Right renal cortex interstitium (tissue), 3 donors: ENCODE data around the gene ASAP3. TPM values are rescaled to one million over a fixed set of nuclear protein-coding genes. Genes with fewer than 3 reads are reported as not detected.
"Not testable (repeated sequence)": the region's sequence is repeated elsewhere in the genome, so short reads cannot be mapped to it uniquely, and the experiment has no call there.

Experiments used
- DNase-seq, 3 donors: peaks; one replicate each; pipeline ENCODE4 v3.0.0-alpha.2; 2013; ENCODE audit warnings: low read depth in 3 of 3, low spot score in 2 of 3
- polyA plus RNA-seq, 3 donors: library from polyadenylated mRNA; unstranded; fragments of 120-200 nt; gene quantifications; one replicate each; pipeline ENCODE4 v1.2.1, GENCODE V29; 2013; ENCODE audit not compliant: insufficient read length in 3 of 3

ASAP3 gene
- polyA plus RNA-seq, 3 donors, result 29.8 to 36.2 (median 30.5) TPM

DNA sequence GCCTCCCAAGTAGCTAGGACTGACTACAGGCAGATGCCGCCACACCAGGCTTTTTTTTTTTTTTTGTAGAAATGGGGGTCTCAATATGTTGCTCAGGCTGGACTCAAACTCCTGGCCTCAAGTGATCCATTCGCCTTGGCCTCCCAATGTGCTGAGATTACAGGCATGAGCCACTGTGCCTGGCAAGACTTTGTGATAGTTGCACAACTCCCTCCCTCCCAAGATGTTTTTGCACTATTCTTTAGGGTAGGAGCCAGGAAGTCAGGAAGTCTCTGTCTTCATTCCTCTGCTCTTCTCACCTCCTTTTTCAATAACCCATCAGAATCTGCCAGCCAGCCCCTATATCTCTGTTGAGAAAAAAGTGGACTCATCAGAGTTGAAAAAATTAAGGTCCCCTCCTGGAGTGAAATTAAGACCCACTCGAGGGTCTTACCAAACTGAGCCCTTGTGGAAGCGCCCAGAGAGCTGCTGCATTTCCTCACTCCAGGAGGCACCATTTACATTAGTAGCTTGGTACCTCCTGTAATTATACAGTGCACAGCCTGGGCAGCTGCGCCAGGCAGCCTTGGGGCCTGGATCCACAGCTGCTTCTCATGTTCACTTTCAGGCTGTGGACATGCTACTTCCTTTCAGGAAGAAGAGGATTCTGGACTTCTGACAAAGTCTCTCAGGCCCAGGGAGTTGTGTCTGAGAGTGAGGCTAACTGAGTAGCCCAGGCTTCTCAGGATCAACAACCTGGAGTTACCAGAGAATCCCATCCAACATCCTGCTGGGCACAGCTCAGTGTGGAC, 83.5 kb downstream of the ASAP3 start:
- DNase-seq, result no peak

DNA sequence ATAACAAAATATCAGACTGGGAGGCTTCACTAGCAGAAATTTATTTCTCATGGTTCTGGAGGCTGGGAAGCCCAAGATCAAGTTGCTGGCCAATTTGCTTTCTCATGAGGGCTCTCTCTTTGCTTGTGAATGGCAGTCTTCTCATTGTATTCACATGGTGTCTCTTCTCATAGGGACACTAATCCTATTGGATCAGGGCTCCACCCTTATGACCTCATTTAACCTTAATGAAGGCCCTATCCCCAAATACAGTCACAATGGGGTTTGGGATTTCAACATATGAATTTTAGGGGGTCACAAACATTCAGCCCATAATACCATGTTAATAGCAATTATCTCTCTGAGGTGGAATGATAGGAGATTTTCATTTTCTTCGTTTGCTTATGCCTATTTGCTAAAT, 84.8 kb downstream of the ASAP3 start:
- no peak for DNase-seq

DNA sequence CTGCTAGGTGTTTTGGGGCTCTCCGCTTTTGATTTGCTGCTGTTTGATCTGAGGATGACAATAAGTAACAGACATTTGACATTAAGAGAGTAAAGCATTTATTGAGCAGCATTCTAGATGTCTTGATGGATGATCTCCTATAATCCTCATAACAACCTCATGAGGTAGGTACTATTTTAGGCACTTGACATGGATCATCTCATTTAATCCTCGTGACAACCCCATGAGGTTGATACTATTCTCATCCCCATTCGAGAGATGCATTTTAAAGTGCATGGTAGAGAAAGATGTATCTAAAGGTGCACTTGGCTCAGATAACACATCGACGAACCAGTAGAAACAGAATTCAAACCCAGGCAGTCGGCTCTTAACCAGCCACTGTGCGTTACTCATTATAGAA, 86.1 kb downstream of the ASAP3 start:
- no peak for DNase-seq

DNA sequence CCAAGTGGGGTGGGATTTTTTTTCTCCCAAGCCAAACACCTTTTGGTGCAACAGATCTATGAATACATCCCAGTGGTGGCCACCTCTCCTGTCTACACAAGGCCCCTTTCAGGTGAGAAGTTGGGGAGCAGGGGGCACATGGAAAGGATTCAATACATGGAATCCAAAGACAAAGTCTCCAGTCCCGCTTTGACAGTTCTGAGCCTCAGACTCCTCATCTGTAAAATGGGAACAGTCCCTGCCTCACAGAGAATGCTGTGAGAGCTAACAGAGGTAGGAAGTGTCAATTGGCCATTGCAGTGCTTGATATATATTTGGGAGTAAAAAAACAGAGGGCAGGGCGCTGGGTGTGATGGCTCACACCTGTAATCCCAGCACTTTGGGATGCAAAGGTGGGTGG, 87.6 kb downstream of the ASAP3 start:
- DNase-seq, result no peak

DNA sequence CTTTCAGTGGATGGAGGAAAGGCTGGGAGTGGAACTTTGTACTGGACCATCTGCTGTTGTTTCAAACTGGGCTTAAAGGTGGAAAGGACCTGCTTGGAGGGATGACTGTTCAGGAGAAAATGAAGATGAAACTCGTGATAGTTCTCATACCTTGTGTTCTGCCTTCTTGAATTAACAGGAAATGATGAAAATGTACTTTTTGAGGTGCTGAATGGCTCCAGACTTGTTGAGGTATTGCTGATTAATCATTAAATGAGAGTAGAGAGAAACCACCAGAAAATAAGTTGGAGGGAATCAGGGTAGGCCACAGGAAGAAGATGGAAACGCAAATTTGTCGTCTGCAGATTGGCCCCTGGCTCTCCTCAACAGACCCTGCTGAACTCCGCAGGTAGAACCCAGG, 88.1 kb downstream of the ASAP3 start:
- no peak for DNase-seq

DNA sequence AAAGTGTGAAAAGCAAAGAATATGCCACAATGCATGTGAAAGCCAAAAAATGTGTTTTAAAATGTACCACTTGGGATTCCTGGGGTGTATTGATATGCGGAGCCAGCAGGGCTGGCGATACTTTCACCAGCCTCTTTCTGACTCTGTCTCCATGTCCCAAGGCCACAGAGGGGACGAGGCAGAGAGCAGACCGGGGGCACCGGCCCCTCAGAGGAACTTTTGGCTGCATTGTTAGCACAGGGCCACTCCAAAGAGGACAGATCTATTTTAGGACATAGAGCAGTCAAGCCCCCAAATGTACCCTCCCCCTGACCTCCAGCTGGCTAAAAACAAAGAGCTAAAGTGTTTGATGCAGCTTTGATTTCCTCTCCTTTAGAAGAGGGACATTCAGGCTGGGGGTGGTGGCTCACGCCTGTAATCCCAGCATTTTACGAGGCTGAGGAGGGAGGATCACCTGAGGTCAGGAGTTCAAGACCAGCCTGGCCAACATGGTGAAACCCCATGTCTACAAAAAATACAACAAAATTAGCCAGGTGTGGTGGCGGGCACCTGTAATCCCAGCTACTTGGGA, 88.7 kb downstream of the ASAP3 start:
- DNase-seq, result no peak

DNA sequence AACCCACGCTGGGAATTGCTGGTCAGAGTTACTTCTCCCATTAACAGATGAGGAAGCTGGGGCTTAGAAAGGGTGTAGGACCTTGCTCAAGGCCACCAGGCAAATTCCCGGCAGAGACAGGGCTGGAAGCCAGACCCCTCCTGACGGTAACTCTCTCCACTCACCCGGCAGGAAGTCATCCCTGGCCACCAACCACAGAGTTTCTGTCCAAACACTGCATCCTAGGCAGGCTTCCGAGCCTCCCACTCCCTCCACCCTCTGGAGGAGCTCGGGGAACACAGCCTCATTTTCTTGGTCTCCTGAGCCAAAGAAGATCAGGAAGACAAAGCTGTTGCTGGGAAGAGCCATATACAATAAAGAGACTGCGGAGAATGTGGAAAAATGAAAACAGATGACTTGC, 89.3 kb downstream of the ASAP3 start:
- DNase-seq, result no peak

DNA sequence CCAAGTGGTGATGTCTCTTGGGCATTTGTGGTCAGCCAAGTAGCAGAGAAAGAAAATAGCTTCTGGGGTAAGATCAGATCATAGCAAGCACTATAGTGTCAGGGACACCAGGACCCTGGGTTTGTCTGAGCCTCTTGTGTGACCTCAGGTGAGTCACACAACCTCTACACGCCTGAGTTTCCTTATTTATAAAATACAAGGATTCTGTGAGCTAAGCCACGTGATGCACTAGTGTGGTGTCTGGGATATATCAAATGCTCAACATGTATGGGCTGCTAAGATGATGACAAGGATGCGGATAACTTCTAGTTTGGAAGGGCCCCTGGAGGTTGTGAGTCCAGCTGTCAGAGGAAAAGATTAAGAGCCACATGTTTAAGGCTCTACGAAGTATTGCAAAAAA, 89.8 kb downstream of the ASAP3 start:
- no peak for DNase-seq

DNA sequence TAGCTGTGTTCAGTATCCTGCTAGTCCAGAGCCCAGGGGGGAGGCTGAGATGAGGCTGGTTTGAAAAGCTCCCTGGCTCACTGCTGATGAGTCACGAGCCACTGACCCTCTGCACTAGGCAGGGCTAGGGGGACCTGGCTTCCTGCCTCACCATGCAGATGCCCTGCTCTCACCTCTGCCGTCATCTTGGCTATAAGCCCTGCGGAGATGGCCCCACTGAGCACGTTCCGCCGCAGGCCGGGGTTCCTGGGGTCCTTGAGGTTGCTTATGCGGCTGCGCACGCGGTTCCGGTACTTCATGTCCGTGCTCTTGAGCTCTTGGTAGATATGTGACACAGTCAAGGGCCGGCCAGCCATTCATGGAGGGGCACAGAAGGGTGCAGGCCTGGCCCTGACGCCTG, 90.3 kb downstream of the ASAP3 start:
- DNase-seq, result no peak

DNA sequence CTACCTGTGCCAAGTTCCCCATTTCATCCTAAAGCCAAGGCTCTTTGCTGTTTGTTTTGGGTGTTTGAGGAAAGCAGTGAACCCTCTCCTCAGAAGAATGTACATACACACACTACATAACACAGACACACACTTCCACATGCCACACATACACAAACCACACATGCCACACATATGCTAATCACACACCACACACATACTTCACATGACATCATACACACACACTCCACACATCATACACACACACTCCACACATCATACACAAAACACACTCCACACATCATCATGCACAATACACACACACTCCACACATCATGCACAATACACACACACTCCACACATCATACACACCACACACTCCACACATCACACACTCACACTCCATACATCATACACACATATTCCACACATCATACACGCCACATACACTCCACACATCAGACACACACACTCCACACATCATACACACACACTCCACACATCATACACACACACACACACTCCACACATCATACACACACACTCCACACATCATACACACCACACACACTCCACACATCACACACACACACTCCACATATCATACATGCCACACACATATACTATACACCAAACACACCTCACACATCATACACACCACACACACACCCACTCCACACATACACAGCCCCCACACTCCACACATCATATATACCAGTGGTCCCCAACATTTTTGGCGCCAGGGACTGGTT, 91.7 kb downstream of the ASAP3 start:
- no peak for DNase-seq

DNA sequence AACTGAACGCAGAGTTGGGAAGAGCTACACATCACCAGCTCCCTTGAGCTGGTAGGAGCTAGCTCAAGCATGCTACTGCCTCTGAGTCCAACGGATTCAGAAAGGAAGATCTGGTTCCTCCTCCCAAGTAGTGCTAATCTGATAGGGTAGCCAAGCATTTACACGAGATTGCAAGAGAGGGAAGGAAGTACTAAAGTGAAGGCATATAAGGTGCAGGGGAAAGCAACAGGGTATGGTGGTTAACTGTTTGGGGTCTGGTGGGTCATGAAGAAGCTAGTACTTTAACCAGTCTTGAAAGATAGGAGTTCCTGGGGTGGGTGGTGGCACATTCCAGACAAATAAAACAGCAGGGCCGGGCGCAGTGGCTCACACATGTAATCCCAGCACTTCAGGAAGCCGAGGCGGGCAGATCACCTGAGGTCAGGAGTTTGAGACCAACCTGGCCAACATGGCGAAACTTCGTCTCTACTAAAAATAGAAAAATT, 94.1 kb downstream of the ASAP3 start:
- no peak for DNase-seq

DNA sequence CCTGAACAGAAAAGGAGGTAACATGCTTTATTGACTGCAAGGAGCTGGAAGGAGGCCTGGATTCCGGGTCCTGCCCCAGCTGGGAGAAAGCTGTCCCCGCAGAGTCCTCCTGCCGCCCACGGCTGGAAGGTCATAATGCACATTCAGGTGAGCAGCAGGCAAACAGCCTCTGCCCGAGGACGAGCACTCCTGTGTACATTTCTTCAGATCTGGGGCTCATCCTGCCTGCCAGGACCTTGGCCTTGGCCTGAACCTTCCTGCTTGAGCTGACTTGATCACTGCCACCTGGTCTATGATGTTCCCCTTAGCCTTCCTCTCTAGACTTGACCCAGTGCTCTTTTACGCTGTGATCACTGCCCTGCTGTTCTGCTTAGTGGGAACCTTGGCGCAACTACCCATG, 96.5 kb downstream of the ASAP3 start:
- DNase-seq, result no peak

DNA sequence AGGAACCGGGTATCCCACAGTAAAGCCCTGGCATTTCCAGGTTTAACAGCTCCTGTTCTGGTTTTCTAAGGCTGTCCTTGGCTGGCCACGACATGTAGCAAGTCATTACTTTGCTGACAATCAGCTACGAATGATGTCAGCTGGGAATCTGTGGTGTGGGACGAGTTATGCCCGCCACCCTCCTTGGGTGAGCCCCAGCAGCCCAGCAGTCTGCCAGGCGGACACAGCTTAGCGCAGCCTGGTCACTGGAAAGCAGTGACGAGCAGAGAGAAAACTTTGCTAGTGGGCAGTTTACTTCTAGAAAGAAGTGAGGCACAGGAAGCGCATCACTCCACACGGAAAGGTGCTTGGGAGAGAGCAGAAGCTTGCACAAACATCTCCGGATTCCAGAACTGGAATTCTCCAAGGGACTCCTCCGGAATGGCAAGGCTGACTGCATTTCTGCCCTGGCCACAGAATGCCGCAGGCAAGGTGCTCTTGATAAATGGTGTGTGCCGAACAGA, 98.8 kb downstream of the ASAP3 start:
- no peak for DNase-seq

DNA sequence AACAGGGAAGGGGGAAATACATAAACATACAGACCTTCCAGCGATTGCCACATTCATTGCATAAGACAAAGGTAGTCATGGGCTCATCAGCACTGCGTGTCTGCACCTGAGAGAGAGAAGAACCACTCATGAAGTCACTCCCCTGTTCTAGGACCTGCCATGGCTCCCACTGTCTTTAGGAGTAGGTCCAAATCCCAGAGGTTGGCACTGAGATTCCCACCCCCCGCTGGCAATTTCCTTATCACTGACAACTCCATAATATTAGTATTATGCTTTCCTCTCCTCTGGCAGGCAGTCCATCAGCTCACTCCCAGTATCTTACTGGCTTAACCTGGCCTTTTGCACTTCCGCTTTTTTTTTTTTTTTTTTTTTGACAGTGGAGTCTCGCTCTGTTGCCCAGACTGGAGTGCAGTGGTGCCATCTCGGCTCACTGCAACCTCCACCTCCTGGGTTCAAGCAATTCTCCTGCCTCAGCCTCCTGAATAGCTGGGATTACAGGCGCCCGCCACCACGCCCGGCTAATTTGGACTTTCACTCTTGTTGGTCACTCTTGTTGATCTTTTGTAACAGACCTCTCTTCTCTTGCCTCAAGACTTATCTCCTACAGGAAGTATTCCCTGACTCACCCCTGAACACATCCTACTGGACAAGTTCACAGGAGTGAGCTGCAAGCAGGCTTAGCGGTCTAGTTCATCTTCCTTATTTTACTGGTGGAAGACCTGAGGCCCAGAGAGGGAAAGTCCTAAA, 99.5 kb downstream of the ASAP3 start:
- DNase-seq, result no peak

DNA sequence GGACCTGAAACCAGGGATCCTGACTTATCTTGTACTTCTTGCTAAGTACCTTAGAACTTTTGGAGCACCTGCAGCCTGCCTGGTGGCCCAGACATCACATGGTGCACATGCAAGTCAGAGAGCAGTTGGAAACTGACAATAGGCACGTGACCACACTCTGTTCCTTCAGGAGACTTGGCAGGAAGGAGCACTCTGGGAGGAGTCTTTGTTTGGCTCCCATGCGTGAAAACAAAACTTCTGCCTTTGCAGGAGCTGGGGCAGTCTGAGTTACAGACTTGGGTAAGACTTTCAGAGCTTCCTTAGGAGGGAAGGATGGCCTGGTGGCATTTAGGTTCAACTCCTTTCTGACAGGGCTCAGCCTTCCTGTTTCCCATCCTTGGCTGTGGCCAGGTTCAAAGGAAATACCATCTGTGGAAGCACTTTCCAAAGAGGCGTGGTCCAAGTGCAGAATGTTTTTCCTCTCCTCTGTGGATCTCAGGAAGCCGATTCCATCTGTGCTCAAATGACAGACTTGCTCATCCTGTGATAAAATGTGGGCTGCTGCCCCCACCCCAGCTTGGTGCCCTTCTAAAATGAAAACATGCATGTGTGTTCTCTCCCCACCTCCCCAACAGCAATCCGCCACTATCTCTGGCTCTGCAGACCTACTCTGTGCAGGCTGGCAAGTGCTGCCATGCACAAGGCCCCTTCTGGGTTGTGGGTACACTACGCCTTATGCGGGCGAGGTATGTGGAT, 100.2 kb downstream of the ASAP3 start:
- DNase-seq, result no peak

DNA sequence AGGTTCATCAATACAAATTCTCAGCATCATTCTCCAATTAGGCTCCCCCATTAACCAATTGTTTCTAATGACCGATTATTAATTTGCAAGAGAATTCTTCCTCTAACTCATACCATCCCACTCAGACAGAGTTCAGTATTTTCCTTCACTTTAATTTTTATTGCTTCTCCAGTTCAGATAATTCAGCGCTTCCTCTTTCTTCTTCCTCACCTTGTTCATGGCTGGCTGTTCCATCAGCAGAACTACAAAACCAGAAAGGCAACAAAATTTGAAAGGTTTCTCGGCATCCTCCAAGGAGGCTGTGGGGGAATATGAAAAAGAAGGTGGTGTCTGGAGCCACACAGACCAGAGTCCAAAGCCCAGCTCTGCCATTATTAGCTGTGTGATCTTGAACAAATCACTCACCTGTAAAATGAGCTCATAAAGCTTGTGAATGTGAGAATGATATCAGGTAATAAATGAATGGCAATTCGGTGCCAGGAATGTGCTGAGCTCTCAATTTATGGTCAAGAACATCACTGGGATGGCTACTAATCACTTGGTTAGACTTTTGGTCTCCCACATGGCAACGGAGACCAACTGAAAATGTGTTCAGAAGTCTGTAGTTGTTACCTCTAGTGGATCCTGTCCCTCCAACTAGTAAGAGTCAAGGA, 102.6 kb downstream of the ASAP3 start:
- DNase-seq, result no peak

DNA sequence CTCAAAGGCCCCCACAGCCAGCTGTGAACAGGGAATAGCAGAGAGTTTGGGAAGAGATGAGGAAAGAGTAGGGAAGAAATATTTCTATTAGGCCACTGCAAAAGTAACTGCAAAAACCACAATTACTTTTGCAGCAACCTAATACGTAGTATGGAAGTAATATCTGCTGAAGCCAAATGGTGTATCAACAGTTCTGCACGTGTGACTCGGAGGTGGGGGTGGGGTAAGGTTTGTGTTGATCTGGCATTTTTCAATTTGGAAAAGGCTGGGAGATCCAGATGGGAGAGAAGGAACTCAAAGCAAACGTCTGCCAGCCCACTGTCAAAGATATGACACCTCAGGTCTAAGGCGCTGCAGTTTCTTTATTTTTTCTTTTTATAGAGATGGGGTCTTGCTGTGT, 103.3 kb downstream of the ASAP3 start:
- DNase-seq, result no peak

DNA sequence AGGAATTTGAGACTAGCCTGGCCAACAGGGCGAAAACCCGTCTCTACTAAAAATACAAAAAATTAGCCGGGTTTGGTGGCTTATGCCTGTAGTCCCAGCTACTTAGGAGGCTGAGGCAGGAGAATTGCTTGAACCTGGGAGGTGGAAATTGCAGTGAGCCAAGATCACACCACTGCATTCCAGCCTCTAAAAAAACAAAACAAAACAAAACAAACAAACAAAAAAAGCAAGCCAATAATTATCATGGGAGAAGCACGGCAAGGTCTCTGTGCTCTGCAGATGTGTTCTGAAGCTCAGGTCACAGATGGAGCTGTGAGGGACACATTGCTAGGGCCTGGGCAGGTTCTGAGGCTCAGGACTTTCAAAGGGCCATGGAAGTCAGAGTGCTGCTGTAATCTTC, 103.7 kb downstream of the ASAP3 start:
- DNase-seq, result not testable (repeated sequence)
